M059J (cell line): ENCODE data around the gene AGBL4. TPM values are rescaled to one million over a fixed set of nuclear protein-coding genes. Genes with fewer than 3 reads are reported as not detected.

Experiments
- DNase-seq: peaks from one replicate; pipeline ENCODE4 v3.0.0-alpha.2; 2012; ENCODE audit warnings: low read depth
- total RNA-seq: library from RNA; depleted of rRNA; stranded (reverse); fragments of >200 nt; shearing (Covaris generic); gene quantifications from 2 replicates; pipeline ENCODE4 v1.2.3, GENCODE V29; 2014

AGBL4 gene
- total RNA-seq, 1 experiment from 2014 or later = not detected

DNA sequence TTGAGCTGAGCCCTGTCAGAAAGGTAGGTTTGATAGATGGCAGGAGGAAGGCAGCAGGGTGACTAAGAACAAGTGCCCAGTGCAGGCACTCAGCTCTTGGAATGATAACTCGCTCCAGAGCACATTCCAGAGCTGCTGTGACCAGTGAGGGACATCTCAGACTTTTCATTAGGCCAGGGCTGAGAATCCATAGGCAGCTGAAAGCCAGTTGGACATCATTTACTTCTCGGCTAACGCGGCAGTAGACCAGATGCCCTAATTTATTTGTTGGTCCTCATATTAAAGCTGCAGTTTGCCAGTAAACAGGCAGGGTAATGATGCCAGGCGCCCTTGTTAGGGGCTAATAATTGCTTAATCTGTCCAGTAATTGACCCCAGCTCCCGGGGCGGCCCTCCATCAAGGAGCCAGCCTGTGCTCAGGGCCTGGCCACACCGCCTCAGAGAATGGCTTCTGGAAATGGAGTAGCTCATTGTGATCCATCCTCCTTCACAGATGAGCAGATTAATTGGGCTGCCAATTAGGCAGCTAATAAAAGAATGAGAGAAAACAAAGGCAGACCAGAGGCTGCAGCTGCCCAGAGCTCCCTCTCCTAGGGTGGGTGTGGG is 1369.0 kb downstream of the AGBL4 start:
- DNase-seq = no peak

DNA sequence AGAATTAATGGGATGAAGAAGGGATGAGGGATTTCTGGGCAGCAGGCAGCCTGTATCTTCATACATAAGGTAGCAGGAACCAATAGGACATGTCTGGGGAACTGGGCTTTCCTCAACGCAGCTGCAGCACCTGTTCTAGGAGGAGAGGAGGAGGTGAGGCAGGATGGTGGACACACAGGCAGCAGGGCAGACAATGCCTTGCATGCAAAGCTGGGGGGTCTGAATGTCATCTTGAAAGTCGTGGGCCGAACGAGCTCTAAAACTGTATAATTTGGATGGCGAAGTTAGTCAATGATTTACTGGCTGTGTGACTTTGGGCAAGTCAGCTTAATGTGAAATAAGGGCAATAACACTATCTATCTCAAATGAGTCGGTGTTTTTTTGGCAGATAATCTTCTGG is 1371.4 kb downstream of the AGBL4 start:
- DNase-seq = no peak

DNA sequence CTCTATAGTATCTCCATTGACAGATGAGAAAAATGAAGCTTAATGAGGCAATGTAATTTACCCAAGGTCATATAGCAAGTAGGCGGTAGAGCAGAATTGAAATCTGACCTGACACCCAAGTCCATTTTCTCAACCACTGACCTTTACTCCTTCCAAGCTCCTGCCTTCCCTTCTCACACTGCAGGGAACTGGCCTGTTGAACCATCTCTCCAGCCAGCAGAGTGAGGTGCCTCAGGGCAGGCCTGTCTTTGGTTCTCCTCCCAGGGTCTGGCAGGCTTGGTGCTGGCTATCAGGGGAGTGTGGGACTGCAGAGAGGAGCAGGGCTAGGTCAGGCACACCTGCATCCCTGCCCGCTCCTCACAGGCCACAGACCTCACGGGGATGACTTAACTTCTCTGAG is 1373.9 kb downstream of the AGBL4 start:
- DNase-seq = no peak

DNA sequence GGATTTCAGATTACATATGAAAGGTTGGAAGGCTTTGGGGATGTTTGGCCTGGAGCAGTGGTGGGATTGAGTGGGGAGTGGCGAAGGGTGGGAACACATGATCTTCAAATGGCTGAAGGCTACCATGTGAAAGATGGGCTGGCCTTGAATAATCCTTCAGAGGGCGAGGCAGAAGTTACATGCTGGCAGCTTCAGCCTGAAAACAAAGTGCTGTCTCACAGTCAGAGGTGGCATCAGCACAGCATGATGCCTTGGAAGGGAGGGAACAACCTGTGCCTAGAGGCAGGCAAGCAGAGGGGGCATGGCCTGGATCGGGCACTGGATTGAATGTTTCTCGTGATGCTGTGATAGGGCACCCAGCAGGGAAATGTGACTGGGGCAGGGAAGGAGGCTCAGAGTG is 1377.9 kb downstream of the AGBL4 start:
- DNase-seq = no peak

DNA sequence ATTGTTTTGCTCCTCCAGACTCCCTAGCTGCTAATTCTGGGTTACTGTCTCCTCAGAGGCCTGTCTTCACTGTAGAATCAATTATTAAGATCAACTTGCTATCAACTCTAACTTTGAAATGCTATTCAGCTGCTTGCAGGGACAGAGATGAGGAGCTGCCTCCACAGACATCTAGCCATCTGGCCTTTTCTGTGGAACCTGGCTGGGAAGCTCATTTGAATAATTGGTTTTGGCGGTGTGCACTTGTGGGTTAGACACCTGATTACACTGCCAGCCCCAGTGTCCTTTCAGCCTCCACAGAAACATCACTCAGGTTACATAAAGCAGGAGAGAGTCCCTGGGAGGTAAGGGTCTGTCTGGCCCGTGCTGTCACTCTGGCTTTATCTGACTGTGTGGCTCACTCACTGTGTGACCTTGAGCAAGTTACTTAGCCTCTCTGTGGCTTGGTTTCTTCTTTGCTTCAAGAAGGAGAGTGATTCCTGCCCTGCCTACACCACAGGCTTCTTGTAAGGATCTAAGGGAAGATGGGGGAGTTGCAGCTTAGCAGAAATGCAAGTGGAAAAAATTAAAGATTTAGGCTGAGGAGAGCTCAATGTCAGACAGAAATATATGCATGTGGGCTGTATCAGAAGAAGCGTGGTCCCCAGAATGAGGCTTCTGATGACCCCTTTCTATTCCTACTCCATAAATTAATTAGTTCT is 1378.7 kb downstream of the AGBL4 start:
- DNase-seq = no peak

DNA sequence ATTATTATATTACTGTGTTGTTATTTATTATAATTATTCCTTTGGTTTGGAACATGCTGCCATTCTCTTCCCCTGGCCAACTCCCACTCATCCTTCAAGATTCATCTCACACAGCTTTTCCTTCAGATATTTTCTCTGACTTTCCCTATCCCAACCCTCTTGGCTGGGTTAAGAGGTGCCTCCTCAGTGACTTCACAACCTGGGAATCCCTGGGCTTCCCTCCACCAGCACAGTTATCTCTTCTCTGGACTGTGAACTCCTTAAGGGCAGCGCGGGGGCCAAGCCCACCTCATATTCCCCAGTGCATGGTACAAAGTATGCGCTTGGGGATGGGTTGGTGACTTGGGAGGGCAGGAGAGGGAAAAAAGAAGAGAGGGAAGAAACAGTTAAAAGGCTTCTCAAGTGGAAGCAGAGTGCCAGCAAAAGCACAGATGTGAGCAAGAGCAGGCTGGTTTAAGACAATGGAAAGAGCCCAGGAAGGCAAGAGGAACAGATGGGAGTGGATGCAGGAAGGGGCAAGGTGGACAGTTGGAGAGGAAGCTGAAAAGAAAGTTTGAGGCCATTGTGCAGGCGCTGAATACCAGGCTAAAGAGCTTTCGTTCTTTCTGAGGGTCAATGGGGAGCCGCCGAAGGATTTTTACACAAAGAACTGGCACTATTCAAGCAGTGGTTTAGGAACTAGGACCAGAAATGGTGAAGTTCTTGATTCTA is 1379.4 kb downstream of the AGBL4 start:
- DNase-seq = no peak

DNA sequence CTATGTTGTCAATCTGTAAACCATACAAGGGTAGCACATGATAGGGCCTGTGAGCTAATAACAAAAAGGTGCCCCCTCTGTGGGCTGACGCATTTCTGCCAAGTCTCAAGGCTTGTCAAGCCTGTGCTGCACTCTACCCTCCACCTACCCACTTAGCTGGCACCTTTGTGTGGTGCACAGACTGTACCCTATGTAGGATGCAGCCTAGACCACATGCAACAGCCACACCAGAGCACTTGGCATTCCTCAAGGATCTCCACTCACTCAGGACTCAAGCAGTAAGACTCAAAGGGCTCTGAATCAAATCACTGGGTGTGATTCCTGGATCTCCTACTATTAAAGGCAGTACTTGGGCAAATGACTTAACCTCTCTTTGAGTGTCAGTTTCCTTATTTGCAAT is 1380.6 kb downstream of the AGBL4 start:
- no peak for DNase-seq

DNA sequence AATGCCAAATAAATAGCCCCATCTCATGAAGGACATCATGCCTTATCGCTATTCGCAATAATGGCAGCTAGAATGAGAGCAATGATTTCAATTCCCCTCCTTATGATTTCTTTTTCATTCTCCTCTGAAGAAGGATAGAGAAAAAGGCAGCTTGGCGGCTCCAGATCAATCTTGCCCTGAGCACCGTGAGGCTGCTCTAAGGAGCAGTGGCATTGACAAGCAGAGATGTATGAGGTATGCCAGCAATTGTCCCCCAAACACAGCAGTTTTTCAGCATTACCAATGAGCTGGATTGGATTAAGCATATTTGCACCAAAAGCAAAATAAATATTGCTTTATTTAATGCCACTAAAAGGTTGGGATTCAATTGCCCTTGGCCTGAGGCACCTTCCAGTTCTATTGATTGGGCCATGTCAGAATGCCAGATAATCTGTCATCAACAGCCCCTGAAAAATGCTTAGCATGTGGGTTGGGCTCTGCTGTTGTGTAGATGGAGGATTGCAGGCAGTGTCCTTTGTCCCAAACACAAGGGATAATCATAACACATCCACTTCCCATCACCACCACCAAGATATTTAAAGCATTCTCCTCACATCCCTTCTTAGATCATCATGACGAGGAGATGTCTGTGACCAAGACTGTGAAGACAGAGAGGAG is 1382.8 kb downstream of the AGBL4 start:
- no peak for DNase-seq

DNA sequence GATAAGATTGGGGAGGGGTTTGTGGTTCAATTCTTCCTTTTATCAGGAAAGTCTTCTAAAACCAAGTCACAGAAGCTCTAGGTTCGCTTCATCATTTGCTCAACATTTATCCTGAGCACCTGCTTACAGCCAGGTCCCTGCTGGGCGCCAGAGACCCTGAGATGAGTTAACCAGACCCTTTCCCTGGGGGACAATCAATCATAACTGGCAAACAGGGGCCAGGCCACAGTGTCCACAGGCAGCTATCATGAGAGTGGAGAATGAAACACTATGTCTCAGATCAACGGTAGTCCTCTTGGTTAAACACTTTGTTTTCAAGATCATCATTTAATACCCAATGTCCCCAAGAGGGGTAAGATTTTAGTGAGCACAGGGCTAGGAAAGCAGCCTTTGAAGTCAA is 1393.9 kb downstream of the AGBL4 start:
- no peak for DNase-seq

DNA sequence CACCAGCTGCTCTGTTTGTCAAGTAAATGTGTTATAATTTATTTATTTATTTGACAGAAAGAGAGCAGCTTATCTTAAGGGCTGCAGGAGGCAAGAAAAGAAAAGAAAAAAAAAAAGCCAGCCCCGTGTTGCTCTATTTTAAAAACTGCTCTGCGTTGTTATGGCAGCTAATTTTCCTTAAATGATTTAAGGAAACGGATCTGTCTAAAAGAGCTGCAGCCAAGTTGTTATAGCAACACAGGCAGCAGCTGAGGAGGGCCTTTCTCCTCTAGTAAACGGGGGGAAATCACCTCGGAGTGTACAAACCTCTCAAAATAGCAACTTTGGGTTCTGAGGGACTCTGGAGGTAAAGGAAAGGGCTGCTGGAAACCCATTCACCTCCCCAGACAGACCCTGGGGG is 1396.3 kb downstream of the AGBL4 start:
- no peak for DNase-seq

DNA sequence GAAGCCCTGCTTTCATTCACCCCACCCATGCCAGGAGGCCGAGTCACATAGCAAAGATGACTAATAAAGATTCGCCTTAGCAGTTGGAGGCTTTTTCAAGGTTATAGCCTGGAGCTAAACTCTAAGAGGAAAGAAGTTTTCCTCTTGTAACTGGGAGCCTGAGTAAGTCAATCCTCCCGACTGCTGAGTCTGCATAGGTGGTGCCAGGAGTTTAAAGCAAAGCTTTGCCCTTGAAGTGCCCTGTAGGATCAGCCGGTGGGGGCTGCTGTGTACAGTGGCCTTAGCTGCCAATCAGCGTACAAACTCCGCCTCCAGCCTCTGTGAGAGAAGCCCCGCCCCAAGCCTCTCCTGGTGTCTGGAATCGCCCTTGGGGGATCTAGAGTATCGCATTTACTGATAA is 1404.2 kb downstream of the AGBL4 start:
- peak; percentile 90 for DNase-seq

DNA sequence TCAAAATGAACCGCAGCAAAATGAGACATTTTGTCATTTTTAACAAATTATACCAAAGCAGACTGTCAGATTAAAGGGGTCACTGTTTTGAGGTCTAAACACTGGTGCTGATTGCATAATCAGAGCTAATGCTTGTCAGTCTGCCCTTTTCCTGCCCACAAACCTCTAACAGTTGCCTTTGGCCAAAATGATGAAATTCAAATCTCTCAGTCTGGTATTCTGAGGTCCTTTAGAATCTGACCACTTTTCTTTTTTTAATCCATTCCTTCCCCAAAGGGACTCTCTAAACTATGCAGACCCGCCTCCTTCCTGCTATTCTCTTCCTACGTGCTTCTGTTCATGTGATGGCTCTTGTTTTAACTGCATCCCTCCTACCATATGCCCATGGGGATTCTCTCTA is 1406.5 kb downstream of the AGBL4 start:
- DNase-seq = peak; percentile 75

DNA sequence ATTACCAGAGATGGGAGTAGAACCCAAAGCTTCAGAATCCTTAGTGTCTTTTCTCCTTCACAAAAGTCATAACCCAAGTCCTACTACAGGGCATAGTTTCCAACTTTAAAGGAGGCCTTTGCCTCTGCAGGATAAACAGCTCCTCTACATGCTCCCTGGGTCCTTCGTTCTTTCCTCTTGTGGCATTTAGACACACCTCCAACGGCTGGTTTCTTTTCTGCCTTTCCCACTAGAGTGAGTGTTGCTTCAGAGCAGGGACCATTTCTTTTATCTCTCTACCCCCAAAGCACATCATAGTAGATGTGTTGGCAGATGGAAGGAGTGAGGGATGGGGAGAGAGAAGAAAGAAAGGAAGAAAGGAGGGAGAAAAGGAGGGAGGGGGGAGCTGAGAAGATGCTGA is 1407.0 kb downstream of the AGBL4 start:
- DNase-seq = peak; percentile 26

DNA sequence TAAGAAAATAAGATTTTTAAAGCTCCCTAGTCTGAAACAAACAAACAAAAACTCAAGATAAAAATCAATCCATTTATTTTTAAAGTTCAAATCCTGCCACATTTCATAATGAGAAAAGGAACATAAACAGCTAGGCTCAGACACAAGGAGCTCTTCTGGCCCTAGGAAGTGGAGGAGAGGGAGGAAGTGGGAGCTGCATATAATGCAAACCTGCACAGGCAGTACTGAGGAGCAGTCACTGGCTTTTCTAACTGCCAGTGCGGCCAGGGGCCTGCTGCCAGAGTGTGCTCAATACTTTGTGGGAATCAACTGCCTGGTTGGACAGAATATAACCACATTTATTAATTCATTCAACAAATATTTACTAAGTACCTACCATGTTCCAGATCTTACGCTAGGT is 1411.9 kb downstream of the AGBL4 start:
- no peak for DNase-seq

DNA sequence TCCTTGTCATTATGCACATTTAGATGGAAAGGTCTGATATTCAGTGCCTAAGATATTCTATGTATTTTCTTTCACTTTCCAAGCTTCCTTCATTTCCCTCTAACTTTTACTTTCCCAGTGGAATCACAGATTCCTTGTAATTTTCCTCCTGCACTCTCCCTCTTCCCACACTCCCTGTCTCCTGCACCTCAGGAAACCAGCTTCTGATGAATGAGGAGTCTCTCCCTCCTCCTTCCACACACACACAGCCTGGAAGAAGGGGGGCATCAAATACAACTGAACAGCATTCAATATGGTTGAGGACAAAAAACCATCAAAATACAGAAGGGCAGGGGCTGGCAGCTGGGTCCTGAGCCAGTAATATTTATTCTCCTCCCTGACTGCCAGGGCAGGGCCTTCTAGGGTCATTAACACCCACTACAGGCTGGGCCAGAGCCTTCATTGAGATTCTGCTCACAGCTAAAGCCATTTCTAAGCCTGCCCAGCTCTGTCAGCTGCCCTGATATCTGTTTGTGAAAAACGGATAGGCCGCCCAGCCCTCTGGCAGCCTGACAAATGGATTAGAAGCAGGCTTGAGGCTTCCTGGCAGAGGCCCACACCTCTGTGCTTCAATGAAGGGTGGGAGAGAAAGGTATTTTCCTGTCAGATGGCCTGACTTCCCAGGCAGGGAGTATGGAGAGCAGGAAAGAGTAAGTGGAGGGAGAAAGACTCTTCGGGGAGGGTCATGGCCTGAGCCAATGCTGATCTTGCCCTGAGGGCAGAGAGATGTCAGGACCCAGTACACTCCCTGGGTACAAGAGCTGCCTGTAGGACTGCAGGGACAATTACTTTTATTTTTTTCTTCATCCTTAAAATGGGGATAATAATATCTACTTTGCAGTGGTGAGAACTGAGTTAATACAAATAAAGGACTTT is 1412.9 kb downstream of the AGBL4 start:
- peak; percentile 11 for DNase-seq

DNA sequence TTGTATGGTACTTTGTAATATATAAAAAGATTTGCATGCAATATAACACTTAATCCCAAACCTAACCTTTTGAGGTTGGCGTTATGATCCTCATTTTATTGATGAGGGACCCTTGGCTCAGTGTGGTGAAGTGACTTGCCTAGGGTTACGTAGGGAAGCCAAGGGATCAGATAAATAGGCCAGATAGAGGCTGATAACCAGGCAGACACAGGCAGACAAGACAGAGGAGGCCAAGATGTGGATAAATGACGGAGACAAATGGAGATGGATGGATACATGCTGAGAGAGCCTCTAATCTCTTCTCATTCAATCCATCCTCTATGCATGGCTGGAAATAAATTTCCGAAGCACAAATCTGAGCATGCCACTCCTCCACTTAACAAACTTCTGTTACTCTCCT is 1414.9 kb downstream of the AGBL4 start:
- no peak for DNase-seq

DNA sequence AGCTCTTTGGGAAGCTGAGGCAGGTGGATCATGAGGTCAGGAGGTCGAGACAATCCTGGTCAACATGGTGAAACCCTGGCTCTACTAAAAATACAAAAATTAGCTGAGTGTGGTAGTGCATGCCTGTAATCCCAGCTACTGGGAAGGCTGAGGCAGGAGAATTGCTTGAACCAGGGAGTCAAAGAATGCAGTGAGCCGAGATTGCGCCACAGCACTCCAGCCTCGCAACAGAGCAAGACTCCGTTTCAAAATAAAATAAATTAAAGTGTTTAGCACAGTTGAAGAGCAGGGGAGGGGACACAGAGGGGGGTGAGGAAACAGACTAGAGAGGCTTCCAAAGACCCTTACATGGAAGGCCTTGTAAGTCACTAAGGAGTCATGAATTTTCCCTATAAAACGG is 1420.5 kb downstream of the AGBL4 start:
- no peak for DNase-seq

DNA sequence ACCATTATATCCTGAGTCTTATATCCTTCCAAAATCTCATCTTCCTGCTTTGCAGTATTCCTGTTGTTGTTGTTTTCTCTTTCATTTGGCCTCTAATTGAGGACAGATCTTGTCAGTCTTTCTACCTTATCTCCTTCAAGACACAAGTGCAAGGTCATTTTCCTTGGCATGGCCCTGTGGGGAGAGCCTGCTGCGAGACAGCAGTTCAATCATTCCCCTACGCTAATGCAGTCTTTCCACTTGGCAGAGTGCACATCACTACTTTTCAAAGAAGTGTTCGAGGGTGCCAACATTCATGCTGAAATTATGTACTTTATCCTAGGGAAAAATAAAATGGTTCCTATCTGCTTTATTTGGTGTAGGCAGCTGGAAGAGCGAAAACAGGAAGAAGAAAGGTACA is 1421.4 kb downstream of the AGBL4 start:
- DNase-seq = no peak

DNA sequence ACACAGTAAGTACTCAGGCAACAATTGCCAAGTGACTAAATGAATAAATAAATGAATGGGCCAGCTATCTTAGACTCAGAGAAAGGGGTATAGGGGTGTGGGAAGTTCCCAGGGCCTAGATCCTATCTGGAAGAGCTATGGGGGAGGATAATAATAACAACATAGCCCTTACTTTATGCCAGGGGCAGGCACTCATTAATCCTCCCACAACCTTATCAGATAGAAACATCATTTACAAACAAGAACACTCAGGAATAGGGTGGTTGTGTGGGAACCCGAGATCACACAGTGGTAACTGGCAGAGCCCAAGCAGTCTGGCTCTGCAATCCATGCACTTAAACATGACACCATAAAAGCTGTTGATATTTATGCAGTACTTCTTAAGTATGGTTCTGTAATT is 1423.6 kb downstream of the AGBL4 start:
- no peak for DNase-seq

DNA sequence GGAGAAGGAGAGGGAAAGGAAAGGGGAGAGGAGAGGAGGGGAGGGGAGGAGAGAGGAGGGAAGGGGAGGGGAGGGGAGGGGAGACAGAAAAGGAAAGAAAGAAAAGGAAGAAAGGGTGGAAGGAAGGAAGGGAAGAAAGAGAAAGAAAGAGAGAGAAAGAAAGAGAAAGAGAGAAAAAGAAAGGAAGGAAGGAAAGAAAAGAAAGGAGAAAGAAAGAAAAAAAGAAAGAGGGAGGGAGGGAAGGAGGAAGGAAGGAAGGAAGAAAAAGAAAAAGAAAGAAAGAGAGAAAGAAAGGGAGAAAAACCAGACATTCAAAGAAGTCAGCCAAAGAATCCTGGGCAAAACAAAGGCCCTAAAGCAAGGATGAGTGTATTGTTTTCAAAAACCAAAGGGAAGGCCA is 1426.1 kb downstream of the AGBL4 start:
- no peak for DNase-seq

DNA sequence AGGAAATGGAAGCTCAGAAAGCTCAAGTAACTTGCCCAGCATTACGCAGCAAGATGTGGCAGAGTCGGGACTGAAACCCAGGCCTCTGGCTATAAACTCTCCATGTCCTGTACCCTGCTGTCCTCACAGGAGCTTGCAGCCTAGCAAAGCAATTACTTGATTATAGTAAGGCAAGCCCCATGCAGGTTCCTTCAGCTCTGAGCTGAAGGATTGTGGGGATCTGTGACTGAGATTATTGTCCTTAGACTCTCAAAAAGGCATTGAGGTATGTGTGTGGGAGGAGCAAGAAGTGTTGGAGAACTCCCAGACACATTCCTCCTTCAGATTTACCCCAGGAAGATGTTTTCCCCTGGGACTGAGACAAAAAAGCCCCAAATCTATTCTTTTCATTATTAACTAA is 1427.7 kb downstream of the AGBL4 start:
- no peak for DNase-seq

DNA sequence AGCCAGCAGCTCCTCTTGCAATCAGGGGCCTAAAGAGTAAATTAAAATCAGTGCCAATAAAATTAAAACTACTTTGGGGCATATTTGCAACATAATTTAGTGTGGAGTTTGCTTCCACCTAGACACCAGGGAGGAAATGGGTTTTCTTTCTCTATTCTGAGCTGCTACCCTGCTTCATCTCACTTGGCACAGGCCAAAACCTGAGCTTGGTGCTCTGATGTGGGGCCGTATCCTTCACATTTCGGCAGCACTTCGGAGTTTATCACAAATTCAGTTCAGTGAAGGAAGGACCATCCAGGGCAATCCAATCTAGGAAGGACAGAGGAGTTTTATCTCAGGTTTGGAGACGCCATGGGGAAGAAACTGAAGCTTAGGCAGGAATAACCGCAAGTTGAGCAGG is 1428.1 kb downstream of the AGBL4 start:
- DNase-seq = no peak
